MM.1S (cell line): ENCODE measurements around the gene SLC18A3.

ENCODE experiments used
- EZH2 ChIP-seq: fragments of 300-600 bp; sonication (generic); optimal IDR thresholded peaks from 2 replicates; pipeline ENCODE3; 2017; ENCODE audit warnings: low read depth, mild to moderate bottlenecking, antibody characterized with exemption, low read length, mixed read lengths
- EZH2phosphoT487 ChIP-seq: fragments of 300-600 bp; sonication (generic); IDR thresholded peaks from 2 replicates; pipeline ENCODE4 v1.6.1; 2018; ENCODE audit warnings: antibody characterized with exemption, low read length
- TF ChIP-seq, protein P1 (sequence below): fragments of 300-600 bp; sonication (generic); IDR thresholded peaks from 2 replicates; pipeline ENCODE4 v1.5.1; 2016; ENCODE audit warnings: antibody characterized with exemption, low read length, mixed read lengths

DNA sequence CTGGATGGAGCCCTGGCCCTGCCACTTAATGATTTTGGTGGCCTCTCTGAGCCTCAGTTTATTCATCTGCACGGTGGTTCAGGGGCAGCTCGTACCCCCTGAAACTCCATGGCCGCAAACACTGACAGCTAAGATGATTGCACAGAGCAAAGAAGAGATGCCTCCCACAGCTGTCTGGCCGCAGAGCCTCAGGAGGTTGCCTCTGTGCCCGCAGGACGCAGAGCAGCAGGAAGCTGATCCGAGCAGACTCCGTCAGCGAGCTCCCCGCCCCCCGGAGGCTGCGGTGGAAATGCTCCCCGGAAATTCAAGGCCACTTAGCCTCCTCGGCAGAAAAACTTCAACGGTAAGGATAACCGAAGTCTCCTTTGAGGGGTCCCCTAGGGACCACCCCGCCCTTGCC, 39.2 kb downstream of the SLC18A3 start:
- TF ChIP-seq, protein P1, sequence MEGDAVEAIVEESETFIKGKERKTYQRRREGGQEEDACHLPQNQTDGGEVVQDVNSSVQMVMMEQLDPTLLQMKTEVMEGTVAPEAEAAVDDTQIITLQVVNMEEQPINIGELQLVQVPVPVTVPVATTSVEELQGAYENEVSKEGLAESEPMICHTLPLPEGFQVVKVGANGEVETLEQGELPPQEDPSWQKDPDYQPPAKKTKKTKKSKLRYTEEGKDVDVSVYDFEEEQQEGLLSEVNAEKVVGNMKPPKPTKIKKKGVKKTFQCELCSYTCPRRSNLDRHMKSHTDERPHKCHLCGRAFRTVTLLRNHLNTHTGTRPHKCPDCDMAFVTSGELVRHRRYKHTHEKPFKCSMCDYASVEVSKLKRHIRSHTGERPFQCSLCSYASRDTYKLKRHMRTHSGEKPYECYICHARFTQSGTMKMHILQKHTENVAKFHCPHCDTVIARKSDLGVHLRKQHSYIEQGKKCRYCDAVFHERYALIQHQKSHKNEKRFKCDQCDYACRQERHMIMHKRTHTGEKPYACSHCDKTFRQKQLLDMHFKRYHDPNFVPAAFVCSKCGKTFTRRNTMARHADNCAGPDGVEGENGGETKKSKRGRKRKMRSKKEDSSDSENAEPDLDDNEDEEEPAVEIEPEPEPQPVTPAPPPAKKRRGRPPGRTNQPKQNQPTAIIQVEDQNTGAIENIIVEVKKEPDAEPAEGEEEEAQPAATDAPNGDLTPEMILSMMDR = no peak
- TF ChIP-seq EZH2 (no peak), EZH2phosphoT487 (no peak)
